Measurements from ENCODE around the gene DPM2.

- TF ChIP-seq, protein P1, sequence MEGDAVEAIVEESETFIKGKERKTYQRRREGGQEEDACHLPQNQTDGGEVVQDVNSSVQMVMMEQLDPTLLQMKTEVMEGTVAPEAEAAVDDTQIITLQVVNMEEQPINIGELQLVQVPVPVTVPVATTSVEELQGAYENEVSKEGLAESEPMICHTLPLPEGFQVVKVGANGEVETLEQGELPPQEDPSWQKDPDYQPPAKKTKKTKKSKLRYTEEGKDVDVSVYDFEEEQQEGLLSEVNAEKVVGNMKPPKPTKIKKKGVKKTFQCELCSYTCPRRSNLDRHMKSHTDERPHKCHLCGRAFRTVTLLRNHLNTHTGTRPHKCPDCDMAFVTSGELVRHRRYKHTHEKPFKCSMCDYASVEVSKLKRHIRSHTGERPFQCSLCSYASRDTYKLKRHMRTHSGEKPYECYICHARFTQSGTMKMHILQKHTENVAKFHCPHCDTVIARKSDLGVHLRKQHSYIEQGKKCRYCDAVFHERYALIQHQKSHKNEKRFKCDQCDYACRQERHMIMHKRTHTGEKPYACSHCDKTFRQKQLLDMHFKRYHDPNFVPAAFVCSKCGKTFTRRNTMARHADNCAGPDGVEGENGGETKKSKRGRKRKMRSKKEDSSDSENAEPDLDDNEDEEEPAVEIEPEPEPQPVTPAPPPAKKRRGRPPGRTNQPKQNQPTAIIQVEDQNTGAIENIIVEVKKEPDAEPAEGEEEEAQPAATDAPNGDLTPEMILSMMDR (IDR thresholded peaks at IDR 0.05): no peak
- no peak for TF ChIP-seq POLR2A (IDR thresholded peaks at IDR 0.05)
Observed at GRCh38 chr9:127885508-127886281, 52.0 kb downstream of the DPM2 start.

Data from body of pancreas (tissue), 4 donors.